CD14-positive monocyte (primary cell): Measurements from ENCODE around the gene PLXND1. TPM values are rescaled to one million over a fixed set of nuclear protein-coding genes. Genes with fewer than 3 reads are reported as not detected.
A peak's percentile ranks its signal among the peaks of the same experiment; 100 is the strongest.

Experiments
- DNase-seq, 3 donors: peaks; one replicate each; pipeline ENCODE4 v3.0.0-alpha.2; 2011 to 2022
- H2AFZ ChIP-seq: 2 replicates; pipeline ENCODE4 v1.6.0; 2012; ENCODE audit warnings: mild to moderate bottlenecking, low read depth, low read length, inconsistent platforms; ENCODE audit not compliant: insufficient read depth, poor library complexity, severe bottlenecking
- H3K27ac ChIP-seq, 2 donors: 1 replicate in 1 of 2; 2 replicates in 1 of 2; pipeline ENCODE4 v1.5.1; 2012 to 2013; ENCODE audit warnings: low read length in 2 of 2, control low read depth in 1 of 2, inconsistent platforms in 1 of 2, low read depth in 1 of 2, mild to moderate bottlenecking in 1 of 2
- H3K27me3 ChIP-seq, 2 donors: one replicate each; pipeline versions ENCODE4 v1.6.0 to v1.6.1; 2011 to 2013; ENCODE audit warnings: low read length in 2 of 2; ENCODE audit not compliant: control insufficient read depth in 2 of 2, insufficient read depth in 2 of 2
- H3K36me3 ChIP-seq, 2 donors: replicated peaks in 1 of 2; 1 replicate in 1 of 2; 2 replicates in 1 of 2; pipeline versions ENCODE4 v1.5.1 to v1.6.1; 2012 to 2013; ENCODE audit warnings: low read length in 2 of 2, control low read depth in 1 of 2, inconsistent platforms in 1 of 2, mild to moderate bottlenecking in 1 of 2; ENCODE audit not compliant: insufficient read depth in 2 of 2, control insufficient read depth in 1 of 2
- H3K4me1 ChIP-seq, 2 donors: 1 replicate in 1 of 2; 2 replicates in 1 of 2; pipeline versions ENCODE4 v1.5.1 to v1.6.1; 2012 to 2013; ENCODE audit warnings: low read length in 2 of 2, control low read depth in 1 of 2, inconsistent platforms in 1 of 2, mild to moderate bottlenecking in 1 of 2, moderate library complexity in 1 of 2; ENCODE audit not compliant: insufficient read depth in 2 of 2, control insufficient read depth in 1 of 2
- H3K4me2 ChIP-seq: replicated peaks from 2 replicates; pipeline ENCODE3; 2012; ENCODE audit warnings: low read length, moderate library complexity, mild to moderate bottlenecking; ENCODE audit not compliant: poor library complexity, severe bottlenecking; ENCODE audit errors: extremely low read depth
- H3K4me3 ChIP-seq, 3 experiments: fragments of 200-600 bp in 1 of 3; sonication (generic) in 1 of 3; replicated peaks in 1 of 3; 1 replicate in 2 of 3; 2 replicates in 1 of 3; pipeline ENCODE4 v1.5.1; 2011 to 2013; ENCODE audit warnings: low read length in 3 of 3, mild to moderate bottlenecking in 3 of 3, control low read depth in 2 of 3, low read depth in 2 of 3, inconsistent platforms in 1 of 3, moderate library complexity in 1 of 3
- H3K79me2 ChIP-seq: 2 replicates; pipeline ENCODE4 v1.6.0; 2012; ENCODE audit warnings: mild to moderate bottlenecking, control low read depth, inconsistent platforms, low read length, moderate library complexity; ENCODE audit not compliant: insufficient read depth
- H3K9ac ChIP-seq: 2 replicates; pipeline ENCODE4 v1.6.0; 2017; ENCODE audit warnings: low read length, mild to moderate bottlenecking; ENCODE audit not compliant: insufficient read depth, poor library complexity, severe bottlenecking
- H3K9me3 ChIP-seq, 2 donors: replicated peaks in 1 of 2; 1 replicate in 1 of 2; 2 replicates in 1 of 2; pipeline versions ENCODE4 v1.5.1 to v1.6.1; 2012 to 2013; ENCODE audit warnings: low read length in 2 of 2, control low read depth in 1 of 2; ENCODE audit not compliant: control insufficient read depth in 1 of 2, insufficient read depth in 1 of 2
- H4K20me1 ChIP-seq: 2 replicates; pipeline ENCODE4 v1.6.0; 2012; ENCODE audit warnings: mild to moderate bottlenecking, low read length, control low read depth, moderate library complexity; ENCODE audit not compliant: insufficient read depth
- H3K27ac Mint-ChIP-seq, 7 donors: one replicate each; pipeline ENCODE4 v1.8.0; 2020; ENCODE audit warnings: mild to moderate bottlenecking in 7 of 7, mixed read lengths in 7 of 7, moderate library complexity in 6 of 7, inconsistent platforms in 2 of 7
- H3K27me3 Mint-ChIP-seq, 3 donors: one replicate each; pipeline ENCODE4 v1.8.0; 2021 to 2022; ENCODE audit warnings: low read depth in 3 of 3, mild to moderate bottlenecking in 3 of 3, mixed read lengths in 3 of 3, moderate library complexity in 3 of 3, inconsistent platforms in 1 of 3
- H3K36me3 Mint-ChIP-seq, 2 donors: one replicate each; pipeline ENCODE4 v1.8.0; 2020; ENCODE audit warnings: mixed read lengths in 2 of 2, inconsistent platforms in 1 of 2, mild to moderate bottlenecking in 1 of 2
- H3K4me1 Mint-ChIP-seq: one replicate; pipeline ENCODE4 v1.8.0; 2020; ENCODE audit warnings: mild to moderate bottlenecking, mixed read lengths
- H3K4me3 Mint-ChIP-seq, 2 donors: one replicate each; pipeline ENCODE4 v1.8.0; 2020; ENCODE audit warnings: mild to moderate bottlenecking in 2 of 2, mixed read lengths in 2 of 2, moderate library complexity in 1 of 2
- H3K9me3 Mint-ChIP-seq, 7 donors: one replicate each; pipeline ENCODE4 v1.8.0; 2020 to 2022; ENCODE audit warnings: mixed read lengths in 7 of 7, mild to moderate bottlenecking in 6 of 7, moderate library complexity in 6 of 7, inconsistent platforms in 2 of 7
- WGBS: methylation state at CpG from one replicate; pipeline ENCODE4 v1.1.5; 2013; ENCODE audit warnings: missing lambda C conversion rate; ENCODE audit not compliant: insufficient coverage; 5-methylcytosine and 5-hydroxymethylcytosine counted together
- intact Hi-C, 2 donors: fragments of 100-400 bp; cut with micrococcal nuclease; formaldehyde crosslinking; loops; one replicate each; pipeline versions ENCODE4 v1.15.0 to v1.15.1; 2023
- polyA plus RNA-seq, 3 donors: library from polyadenylated mRNA; depleted of rRNA in 1 of 3; unstranded in 2 of 3; stranded (reverse) in 1 of 3; fragments of 300-500 nt in 2 of 3; fragments of >200 nt in 1 of 3; fragmentation: Illumina TruSeq in 2 of 3; gene quantifications; 1 replicate in 2 of 3; 2 replicates in 1 of 3; pipeline ENCODE4 v1.2.3, GENCODE V29; 2012 to 2021
- TF ChIP-seq, protein P1 (sequence below): fragments of 200-600 bp; IDR thresholded peaks from one replicate; pipeline ENCODE4 v1.8.0; 2022; ENCODE audit warnings: antibody characterized with exemption, mild to moderate bottlenecking

PLXND1 gene
- polyA plus RNA-seq, 3 donors, result 7.1 to 170 (median 9.9) TPM

DNA sequence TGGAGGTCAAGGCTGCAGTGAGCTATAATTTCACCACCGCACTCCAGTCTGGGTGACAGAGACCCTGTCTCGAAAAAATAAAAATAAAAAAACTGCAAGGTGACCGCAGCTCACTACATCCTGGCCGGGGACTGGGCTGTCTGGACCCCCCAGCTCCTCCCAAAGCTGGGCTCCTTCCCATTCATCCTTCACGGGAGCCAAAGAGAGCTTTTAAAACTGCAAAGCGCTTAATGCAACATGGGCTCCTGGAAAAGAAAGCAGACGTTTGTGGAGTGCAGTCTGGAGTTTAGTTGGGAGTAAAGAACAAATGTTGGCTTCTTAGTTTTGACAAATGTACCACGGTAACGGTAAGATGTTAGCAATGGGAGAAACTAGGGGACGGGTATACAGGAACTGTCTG, 12.1 kb downstream of the PLXND1 start:
- Mint-ChIP-seq H3K27ac (peak overlapping the region in 5 of 7 donors; percentile 87 to 97 (median 93)), H3K4me1 (peaks cover 80% of the 10 kb centered on the region), H3K9me3 (peaks cover 0 to 3% (median 0%) of the 10 kb centered on the region in 7 donors), H3K4me3 (peak overlapping the region in 1 of 2 donors; percentile 81), H3K27me3 (peaks cover 0 to 2% (median 2%) of the 10 kb centered on the region in 3 donors), H3K36me3 (peaks cover 8 to 44% of the 10 kb centered on the region in 2 donors)
- Histone ChIP-seq H3K9me3 (no peaks in the 10 kb centered on the region), H3K79me2 (peaks cover 96% of the 10 kb centered on the region), H3K27ac (peak overlapping the region; percentile 73 to 90), H3K4me2 (peak overlapping the region; percentile 70), H2AFZ (peak overlapping the region; percentile 13), H3K9ac (no peak overlapping the region), H3K36me3 (peaks cover 0 to 11% of the 10 kb centered on the region in 2 donors), H4K20me1 (peaks cover 75% of the 10 kb centered on the region), H3K4me1 (peaks cover 78 to 80% of the 10 kb centered on the region in 2 donors), H3K27me3 (no peaks in the 10 kb centered on the region), H3K4me3 (peak overlapping the region in 1 of 3 experiments; percentile 63)
- TF ChIP-seq, protein P1, sequence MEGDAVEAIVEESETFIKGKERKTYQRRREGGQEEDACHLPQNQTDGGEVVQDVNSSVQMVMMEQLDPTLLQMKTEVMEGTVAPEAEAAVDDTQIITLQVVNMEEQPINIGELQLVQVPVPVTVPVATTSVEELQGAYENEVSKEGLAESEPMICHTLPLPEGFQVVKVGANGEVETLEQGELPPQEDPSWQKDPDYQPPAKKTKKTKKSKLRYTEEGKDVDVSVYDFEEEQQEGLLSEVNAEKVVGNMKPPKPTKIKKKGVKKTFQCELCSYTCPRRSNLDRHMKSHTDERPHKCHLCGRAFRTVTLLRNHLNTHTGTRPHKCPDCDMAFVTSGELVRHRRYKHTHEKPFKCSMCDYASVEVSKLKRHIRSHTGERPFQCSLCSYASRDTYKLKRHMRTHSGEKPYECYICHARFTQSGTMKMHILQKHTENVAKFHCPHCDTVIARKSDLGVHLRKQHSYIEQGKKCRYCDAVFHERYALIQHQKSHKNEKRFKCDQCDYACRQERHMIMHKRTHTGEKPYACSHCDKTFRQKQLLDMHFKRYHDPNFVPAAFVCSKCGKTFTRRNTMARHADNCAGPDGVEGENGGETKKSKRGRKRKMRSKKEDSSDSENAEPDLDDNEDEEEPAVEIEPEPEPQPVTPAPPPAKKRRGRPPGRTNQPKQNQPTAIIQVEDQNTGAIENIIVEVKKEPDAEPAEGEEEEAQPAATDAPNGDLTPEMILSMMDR, result no peak
- 55% methylated on average over 2 of the region's 10 CpGs for WGBS
- DNase-seq, result no peak
- intact Hi-C loops, result loop anchor here in 1 of 2 donors (5.0 kb wide), 1 partner anchor 33 kb away; no protein-coding TSS in a partner anchor

DNA sequence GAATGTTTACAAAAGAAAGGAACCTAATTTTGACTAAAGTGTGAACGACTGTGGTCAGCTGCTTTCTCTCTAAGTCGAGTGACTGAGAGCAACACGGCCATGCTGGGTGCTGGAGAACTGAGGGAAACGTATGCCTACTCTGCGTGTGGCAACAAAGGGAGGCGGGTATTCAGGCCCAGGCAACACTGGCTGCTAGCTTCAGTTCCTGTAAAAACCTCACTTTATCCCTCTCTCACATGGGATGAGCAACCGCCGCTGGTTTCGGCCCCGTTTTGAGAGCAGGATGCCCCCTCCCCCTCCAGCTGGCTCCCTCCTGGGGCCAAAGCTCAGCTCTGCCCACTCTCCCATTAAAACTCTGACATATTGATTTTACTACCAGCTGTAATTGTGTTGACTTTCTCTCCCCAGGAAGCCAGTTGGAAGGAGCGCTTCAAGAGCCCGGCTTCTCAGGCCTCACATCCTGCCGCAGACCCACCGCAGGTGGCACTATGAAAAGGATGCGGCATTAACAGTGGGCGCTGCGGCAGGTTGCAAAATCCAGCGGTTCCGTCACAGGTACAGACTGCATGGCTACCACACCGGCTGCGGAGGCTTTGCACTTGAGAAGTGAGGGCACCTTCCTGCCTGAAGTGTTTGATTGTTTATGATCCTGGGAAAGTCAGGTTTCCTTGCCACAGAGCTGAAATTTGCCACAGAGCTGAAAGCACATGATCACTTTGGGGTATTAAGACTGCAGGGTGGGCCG, 12.7 kb downstream of the PLXND1 start:
- Histone ChIP-seq H3K4me3 (peak overlapping the region in 1 of 3 experiments; percentile 63), H3K36me3 (peaks cover 0 to 18% of the 10 kb centered on the region in 2 donors), H3K27ac (peak overlapping the region; percentile 73 to 90), H3K79me2 (peaks cover 90% of the 10 kb centered on the region), H2AFZ (peak overlapping the region; percentile 13), H3K4me2 (peak overlapping the region; percentile 70), H3K9ac (peak overlapping the region; percentile 47), H3K4me1 (peaks cover 72 to 74% of the 10 kb centered on the region in 2 donors), H4K20me1 (peaks cover 76% of the 10 kb centered on the region), H3K9me3 (no peaks in the 10 kb centered on the region), H3K27me3 (no peaks in the 10 kb centered on the region)
- intact Hi-C loops, result loop anchor here in 1 of 2 donors (5.0 kb wide), 1 partner anchor 34 kb away; no protein-coding TSS in a partner anchor
- Mint-ChIP-seq H3K4me3 (peak overlapping the region; percentile 69 to 81), H3K4me1 (peaks cover 74% of the 10 kb centered on the region), H3K27me3 (peaks cover 0 to 2% (median 2%) of the 10 kb centered on the region in 3 donors), H3K9me3 (peaks cover 0 to 3% (median 0%) of the 10 kb centered on the region in 7 donors), H3K36me3 (peaks cover 5 to 39% of the 10 kb centered on the region in 2 donors), H3K27ac (peak overlapping the region; percentile 87 to 97 (median 93))
- TF ChIP-seq, protein P1, result no peak
- DNase-seq, result peak; percentile 71 to 80 (median 78)
- WGBS, result 0% methylated on average over 22 of the region's 22 CpGs
